HFF-Myc (cell line): ENCODE data around the gene ZNF423.

Experiments used
- DNase-seq: peaks from one replicate; pipeline ENCODE4 v3.0.0-alpha.2; 2011; ENCODE audit warnings: low read depth; ENCODE audit errors: extremely low read depth
- H3K4me3 ChIP-seq: replicated peaks from 2 replicates; pipeline ENCODE4 v1.5.1; 2011; ENCODE audit warnings: low read depth, mild to moderate bottlenecking, control low read depth, low read length
- CTCF ChIP-seq: IDR thresholded peaks from 2 replicates; pipeline ENCODE4 v1.5.1; 2012; ENCODE audit warnings: mild to moderate bottlenecking, low read depth, low read length, control low read depth; ENCODE audit errors: missing control alignments

Gene ZNF423

GRCh38 chr16:49523435-49524159 lies 332.3 kb downstream of the ZNF423 start:
- DNase-seq, result no peak
- TF ChIP-seq CTCF, result no peak
- no peak overlapping the region for H3K4me3 ChIP-seq

- TF ChIP-seq CTCF, result no peak
- no peak overlapping the region for H3K4me3 ChIP-seq
- no peak for DNase-seq
Observed at GRCh38 chr16:49521734-49522325, 334.1 kb downstream of the ZNF423 start.

GRCh38 chr16:49520492-49521038 lies 335.3 kb downstream of the ZNF423 start:
- no peak for TF ChIP-seq CTCF
- H3K4me3 ChIP-seq, result no peak overlapping the region
- no peak for DNase-seq

GRCh38 chr16:49519741-49520140 lies 336.2 kb downstream of the ZNF423 start:
- TF ChIP-seq CTCF, result no peak

GRCh38 chr16:49519008-49519656 lies 336.8 kb downstream of the ZNF423 start:
- no peak overlapping the region for H3K4me3 ChIP-seq
- no peak for DNase-seq
- TF ChIP-seq CTCF, result no peak

More at GRCh38 chr16:49519741-49520140, 336.2 kb downstream of the ZNF423 start:
- no peak overlapping the region for H3K4me3 ChIP-seq
- no peak for DNase-seq

- no peak for TF ChIP-seq CTCF
- no peak for DNase-seq
- no peak overlapping the region for H3K4me3 ChIP-seq
Observed at GRCh38 chr16:49516382-49517036, 339.4 kb downstream of the ZNF423 start.
